Skeletal muscle cell (primary cell): ENCODE data around the gene ZNF107.
"Not testable (repeated sequence)": the region's sequence is repeated elsewhere in the genome, so short reads cannot be mapped to it uniquely, and the experiment has no call there.

Source experiments
- DNase-seq: peaks from one replicate; pipeline ENCODE4 v3.0.0-alpha.2; 2010; ENCODE audit warnings: low read depth
- H3K4me3 ChIP-seq: 2 replicates; pipeline ENCODE4 v1.5.1; 2011; ENCODE audit warnings: low read depth, mild to moderate bottlenecking, control low read depth, low read length, moderate library complexity

The ZNF107 gene

DNA sequence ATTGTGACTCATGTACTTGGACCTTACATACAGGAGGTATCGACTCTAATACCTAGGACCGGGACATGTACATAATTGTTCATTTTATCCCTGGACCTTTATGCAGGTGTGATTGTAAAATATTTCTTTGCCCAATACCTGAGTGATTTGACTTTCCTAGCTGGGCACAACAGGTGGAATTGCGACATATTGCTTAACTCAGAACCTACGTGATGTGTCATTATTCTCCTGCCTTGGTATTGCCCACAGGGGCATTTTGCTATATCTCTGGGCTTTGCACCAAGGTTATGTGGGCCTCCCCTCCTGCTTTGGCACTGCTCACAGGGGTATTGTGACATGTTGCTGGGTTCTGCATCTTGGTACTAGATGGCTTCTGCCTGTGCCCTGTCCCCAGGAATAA is 23.9 kb upstream of the ZNF107 start:
- no peak for DNase-seq
- no peak overlapping the region for H3K4me3 ChIP-seq

DNA sequence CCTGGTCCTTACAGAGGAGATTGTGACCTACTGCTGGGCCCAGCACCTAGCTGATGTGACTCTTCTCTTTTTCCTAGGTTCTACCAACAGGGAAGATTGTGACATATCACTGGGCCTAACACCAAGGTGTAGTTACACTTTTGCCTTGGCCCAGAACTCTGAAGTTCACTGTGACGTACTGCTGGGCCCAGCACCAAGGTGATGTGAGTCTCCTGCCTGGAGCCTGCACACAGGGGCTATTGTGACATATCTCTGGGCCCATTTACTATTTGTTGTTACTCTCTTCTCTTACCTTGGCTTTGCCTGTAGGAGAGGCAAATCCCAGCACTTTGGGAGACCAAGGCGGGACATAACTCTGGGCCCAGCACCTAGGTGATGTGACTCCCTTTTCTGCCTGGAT is 23.1 kb upstream of the ZNF107 start:
- no peak for DNase-seq
- H3K4me3 ChIP-seq = no peak overlapping the region

DNA sequence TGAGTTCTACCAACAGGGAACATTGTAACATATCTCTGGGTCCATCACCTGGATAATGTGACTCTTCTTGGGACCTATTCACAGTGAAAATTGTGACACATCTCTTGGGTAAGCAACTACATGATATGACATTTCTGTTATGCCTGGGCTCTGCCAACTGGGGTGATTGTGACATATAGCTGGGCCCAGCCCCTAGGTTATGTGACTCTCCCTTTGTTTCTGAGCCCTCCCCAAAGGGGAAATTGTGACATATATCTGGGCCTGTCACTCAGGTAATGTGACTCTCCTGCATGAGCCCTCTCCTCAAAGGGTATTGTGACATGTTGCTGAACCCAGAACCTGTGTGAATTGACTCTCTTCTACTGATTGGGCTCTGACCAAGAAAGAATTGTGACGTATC is 22.4 kb upstream of the ZNF107 start:
- no peak for DNase-seq
- no peak overlapping the region for H3K4me3 ChIP-seq

DNA sequence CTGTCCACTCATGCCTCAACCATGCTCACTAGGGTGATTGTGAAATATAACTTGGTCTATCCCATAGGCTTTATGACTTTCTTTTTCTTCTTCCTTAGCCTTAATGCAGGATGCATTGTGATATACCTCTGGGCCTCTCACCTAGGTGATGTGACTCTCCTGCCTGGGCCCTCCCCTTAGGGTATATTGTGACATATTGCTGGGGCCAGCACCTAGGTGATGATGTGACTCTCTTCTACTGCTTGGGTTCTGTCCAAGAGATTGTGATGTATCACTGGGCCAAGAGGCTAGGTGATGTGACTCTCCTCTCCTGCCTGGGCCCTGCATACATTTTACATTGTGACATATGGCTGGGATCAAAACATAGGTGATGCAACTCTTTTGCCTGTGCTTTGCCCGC is 14.7 kb upstream of the ZNF107 start:
- DNase-seq = no peak
- H3K4me3 ChIP-seq = no peak overlapping the region

DNA sequence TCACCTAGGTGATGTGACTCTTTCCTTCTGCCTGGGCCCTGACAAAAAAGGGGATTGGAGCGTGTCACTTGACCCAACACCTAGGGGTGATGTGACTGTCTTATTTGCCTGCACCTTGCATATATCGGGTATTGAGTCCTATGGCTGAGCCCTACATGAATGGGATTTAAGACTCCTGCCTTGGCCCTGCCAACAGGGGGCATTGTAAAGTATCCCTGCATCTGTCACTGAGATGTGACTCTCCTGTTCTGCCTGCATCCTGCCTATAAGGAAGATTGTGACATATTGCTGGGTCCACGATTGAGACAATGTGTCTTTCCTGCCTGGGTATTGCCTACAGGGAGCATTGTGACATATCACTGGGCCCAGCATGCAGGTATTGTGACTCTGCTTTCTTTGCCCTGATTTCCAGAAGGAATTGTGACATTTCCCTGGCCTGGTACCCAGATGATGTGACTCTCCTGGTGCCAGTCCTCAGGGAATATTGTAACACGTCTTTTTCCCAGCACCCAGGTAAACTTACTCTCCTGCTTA is 14.2 kb upstream of the ZNF107 start:
- no peak for DNase-seq
- H3K4me3 ChIP-seq = no peak overlapping the region

DNA sequence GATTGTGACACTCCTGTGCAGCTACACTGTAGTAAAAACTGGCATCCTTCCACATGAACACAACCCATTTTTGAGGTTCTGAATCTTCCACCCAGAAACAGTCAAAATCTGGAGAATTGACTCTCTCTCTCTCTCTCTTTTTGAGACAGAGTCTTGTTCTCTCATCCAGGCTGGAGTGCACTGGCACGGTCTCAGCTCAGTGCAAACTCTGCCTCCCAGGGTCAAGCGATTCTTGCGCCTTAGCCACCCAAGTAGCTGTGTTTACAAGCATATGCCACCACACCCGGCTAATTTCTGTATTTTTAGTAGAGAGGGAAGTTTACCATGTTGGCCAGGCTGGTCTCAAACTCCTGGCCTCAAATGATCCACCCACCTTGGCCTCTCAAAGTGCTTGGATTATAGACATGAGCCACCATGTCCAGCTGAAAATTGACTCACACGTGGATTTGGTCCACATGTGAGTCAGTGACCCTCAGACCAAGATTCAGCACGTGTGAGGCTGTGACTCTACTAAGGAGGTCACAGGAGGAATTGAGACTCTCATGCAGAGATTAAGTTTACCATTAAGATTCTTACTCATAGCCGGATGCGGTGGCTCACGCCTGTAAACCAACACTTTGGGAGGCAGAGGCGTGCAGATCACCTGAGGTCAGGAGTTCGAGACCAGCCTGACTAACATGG is 12.1 kb upstream of the ZNF107 start:
- DNase-seq = no peak
- no peak overlapping the region for H3K4me3 ChIP-seq

DNA sequence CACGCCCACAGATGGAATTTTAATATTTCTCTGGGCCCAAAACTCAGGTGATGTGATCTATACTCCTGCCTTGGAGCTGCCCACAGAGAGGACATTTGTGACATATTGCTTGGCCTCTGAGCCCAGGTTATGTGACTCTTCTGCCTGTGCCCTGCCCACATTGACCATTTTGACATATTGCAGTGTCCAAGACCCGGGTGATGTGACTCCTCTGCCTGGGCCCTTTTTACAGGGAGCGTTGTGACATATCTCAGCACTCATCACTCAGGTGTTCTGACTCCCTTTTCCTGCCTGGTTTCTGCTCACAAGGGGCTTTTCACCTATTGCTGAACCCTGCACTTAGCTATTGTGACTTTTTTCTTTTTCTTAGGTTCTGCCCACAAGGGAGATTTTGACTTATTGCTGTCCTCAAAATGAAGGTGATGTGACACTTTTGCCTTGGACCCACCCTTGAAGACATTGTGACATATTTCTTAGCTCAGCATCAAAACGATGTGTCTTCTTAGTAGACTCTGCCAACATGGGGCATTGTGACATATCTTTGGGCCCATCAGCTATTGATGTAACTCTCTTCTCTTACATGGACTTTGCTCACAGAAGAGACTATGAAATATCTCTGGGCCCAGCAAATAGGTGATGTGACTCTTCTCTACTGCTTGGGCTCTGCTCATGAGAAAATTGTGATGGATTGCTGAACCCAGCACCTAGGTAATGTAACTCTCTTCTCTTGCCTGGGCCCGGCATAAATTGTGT is 11.0 kb upstream of the ZNF107 start:
- DNase-seq = no peak
- no peak overlapping the region for H3K4me3 ChIP-seq

DNA sequence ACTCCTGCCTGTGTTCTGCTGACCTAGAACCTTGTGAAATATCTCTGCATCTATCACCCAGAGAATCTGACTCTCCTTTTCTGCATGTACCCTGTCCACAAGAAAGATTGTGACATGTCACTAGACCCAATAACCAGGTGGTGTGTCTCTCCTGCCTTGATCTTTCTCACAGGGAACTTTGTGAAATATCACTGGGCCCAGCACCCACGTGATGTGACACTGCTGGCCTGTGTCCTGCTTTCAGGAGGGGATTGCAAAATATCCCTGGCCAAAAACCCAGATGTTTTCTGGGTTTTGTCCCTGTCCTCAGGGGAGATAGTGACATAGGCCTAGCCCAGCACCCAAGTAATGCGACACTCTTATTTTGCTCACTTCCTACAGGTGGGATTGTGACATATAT is 10.1 kb upstream of the ZNF107 start:
- DNase-seq = no peak
- H3K4me3 ChIP-seq = no peak overlapping the region

DNA sequence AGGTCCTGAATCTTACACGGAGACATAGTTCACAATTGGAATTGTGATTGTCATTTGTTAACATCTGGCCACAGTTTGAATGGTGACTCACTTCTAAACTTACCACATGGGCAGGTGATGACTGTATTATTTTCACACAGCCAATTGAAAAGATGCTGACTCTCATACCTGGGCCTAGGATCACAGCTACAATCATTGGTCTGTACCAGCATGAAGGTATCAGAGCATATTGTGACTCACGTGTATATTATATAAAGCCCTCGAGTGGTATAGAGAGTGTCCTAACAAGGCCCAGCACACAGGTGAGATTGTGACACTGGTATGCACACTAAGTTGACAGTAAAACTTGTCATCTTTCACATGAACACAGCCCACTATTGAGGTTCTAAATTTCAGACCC is 9.4 kb upstream of the ZNF107 start:
- DNase-seq = no peak
- H3K4me3 ChIP-seq = no peak overlapping the region

DNA sequence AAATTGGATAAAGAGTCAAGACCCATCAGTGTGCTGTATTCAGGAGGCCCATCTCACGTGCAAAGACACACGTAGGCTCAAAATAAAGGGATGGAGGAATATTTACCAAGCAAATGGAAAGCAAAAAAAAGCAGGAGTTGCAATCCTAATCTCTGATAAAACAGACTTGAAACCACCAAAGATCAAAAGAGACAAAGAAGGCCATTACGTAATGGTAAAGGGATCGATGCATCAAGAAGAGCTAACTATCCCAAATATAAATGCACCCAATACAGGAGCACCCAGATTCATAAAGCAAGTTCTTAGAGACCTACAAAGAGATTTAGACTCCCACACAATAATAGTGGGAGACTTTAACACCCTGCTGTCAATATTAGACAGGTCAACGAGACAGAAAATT is 3.8 kb upstream of the ZNF107 start:
- not testable (repeated sequence) for DNase-seq, H3K4me3 ChIP-seq

DNA sequence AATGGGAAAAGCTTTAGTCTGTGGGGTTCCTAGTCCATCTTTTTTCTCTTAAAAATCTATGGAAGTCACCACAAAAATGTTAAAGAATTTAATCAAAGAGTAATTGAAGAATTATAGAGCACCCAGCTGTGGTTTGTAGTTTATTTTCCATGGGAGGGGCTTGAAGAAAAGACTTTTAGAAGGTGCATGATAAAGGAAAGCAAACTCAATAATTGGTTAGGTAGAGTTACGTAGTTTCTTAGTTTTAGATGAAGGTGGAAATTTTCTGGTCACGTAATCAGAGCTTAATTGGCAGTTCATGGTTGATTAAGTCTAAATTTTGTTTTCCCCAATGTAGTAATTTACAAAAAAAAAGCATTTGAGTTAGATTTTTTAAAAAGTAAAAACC is 724 bp downstream of the ZNF107 start:
- peak overlapping the region; percentile 84 for H3K4me3 ChIP-seq
- no peak for DNase-seq

DNA sequence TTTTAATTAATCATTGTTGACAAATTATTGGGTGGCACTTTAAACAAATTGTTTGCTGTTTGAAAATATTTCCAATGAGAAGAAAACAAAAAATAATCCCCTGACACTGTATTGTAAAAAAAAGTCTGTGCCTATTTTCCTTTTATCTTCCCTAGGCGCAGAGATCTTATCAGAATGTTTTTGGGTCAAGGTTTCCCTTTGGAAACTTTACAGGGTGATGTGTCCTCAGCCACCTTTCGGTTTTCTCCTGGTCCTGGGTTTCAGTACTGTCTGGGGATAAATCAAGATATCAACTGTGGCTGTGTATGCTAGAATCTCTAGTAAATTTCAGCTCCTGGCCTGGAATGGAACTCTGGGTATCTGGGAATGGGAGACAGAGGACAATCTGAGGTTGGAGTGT is 1.4 kb downstream of the ZNF107 start:
- H3K4me3 ChIP-seq = no peak overlapping the region
- DNase-seq = no peak

DNA sequence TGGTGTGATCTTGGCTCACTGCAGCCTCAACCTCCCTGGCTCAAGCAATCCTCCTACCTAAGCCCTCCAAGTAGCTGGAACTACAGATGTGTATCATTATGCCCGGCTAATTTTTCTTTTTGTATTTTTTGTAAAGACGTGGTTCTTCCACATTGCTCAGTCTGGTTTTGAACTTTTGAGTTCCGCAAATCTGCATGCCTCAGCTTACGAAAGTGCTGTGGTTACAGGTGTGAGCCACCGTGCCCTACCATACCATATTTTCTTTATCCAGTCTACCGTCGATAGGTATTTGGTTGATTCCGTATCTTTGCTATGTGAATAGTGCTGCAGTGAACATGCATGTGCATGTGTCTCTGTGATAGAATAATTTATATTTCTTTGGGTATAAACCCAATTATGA is 6.5 kb downstream of the ZNF107 start:
- H3K4me3 ChIP-seq = no peak overlapping the region

DNA sequence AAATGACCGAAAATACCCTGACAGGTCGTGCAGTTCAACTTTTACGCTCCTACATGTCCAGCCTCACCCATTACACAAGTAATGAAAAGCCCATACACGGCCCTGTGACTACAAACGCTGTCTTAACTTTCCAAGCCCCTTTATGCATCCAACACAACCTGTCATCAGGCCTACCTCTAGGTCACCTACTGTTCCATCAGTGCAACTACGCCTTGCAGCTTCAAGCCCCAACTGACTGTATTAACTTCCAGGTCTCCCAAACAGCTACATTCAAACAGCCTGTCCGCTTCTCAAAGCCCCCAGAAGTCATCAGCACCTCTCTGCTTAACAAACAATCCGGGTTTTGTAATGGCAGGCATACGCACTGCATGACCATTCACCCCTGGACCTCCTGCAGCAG is 19.2 kb downstream of the ZNF107 start:
- DNase-seq = no peak
- H3K4me3 ChIP-seq = no peak overlapping the region

More for the DNA sequence above, 6.5 kb downstream of the ZNF107 start:
- DNase-seq = no peak

DNA sequence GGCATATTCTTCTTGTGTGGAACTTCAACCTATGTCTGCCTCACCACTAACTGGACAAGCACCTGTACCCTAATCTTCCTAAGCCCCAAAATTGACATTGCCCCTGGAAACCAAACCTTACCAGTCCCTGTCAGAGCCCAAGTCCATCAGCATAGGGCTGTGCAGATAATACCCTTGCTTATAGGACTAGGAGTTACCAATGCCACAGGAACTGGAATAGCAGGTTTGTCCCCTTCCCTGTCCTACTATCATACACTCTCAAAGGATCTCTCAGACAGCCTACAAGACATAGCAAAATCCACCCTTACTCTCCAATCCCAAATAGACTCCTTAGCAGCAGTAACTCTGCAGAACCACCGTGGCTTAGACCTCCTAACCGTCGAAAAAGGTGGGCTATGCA is 19.8 kb downstream of the ZNF107 start:
- H3K4me3 ChIP-seq = no peak overlapping the region
- no peak for DNase-seq

DNA sequence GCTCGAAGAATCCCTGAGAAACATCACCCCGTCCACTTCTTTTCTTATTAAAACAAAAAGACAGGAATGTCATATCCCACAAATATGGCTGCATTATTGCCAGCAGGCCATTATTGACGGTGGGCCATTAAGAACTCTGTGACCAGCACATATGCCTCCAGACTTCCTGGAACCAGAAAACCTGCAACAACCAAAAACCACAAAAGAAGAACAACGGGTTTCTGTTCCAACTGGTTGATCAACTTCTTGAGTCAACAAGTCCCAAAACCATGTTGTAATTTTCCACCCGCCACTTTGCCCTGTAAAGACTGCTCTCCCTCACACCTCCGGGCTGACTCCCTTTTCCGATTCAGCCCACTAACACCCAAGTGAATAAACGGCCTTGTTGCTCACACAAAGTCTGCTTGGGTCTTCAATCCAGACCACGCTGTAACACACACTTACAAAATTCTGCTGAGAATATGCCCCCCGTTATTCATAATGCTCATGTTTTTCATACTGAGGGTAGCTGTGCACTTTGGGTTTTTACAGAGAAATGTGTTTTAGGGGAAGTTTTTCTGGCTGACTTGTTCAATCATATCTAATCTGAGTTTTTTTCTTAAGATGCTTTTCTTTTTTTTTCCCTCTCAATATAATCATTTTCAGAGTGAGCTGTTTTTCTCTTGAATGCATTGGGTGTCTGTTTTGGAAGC is 20.7 kb downstream of the ZNF107 start:
- no peak for DNase-seq
- H3K4me3 ChIP-seq = no peak overlapping the region

DNA sequence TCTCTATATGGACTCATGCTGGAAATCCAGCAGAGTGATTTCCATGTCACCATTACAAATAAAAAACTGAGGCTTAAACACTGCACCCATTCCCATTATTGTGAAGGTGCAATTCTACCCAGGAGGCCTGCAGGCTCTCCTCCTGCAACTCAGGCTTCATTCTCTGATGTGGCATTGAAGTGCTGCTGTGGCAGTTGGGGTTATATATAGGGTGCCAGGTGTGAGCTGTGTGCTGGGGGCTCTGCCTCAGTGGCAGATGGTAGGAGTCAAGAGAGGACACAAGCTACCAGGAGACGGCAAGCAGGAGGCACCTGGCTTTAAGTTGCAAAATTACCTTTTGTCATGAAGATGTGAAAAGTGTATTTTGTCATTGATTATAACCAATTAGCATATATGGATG is 21.3 kb downstream of the ZNF107 start:
- H3K4me3 ChIP-seq = no peak overlapping the region
- no peak for DNase-seq

DNA sequence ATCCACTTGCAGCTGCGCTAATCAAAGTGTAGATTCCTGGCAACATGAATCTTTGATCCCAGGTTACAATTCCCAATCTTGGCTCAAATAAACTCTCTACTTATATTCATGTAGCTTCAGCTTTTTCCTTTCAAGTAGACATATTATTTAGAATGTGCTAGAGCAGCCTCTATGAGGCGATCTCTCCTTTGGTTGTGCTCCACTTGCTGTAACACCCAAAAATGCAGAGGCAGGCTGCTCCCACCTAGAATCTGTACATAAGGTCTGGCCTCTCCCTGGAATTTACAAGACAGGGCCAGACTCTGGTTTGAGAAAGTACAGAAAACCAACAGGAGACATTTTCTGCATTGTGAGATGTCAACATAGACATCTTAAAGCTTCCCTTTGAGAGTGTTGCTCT is 23.1 kb downstream of the ZNF107 start:
- no peak overlapping the region for H3K4me3 ChIP-seq
- no peak for DNase-seq

DNA sequence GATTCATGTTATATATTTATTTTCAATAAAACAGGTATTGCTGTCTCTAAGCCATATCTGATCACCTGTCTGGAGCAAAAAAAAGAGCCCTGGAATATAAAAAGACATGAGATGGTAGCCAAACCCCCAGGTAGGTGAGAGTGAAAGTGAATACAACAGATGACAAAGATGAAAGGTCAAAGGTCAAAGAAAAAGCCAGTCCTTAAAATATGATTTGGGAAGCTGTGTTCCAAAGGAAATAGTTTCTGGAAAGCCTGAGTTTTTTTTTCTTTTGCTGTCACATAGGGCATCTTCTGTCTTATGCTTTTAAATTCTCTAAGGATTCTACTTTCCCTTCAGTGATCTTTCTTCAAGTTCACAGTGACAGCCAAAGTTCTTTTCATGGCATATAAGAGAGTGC is 25.9 kb downstream of the ZNF107 start:
- H3K4me3 ChIP-seq = no peak overlapping the region
- no peak for DNase-seq

DNA sequence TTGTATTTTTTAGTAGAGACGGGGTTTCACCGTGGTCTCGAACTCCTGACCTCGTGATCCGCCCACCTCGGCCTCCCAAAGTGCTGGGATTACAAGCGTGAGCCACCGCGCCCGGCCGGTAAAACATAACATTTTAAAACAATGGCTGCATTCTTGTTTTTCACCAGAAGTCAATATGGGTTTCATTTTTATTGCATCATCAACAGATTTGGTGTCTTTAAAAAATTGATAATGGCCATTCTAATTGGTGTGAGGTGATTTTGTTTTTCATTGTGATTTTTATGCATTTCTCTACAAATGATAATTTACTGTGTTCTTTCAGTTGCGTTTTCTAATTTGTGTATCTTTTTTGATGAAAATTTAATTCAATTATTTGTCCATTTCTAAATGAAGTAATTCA is 31.9 kb downstream of the ZNF107 start:
- H3K4me3 ChIP-seq, DNase-seq: not testable (repeated sequence)
